ENCODE measurements around the gene SEPTIN3.

SEPTIN3 gene

DNA sequence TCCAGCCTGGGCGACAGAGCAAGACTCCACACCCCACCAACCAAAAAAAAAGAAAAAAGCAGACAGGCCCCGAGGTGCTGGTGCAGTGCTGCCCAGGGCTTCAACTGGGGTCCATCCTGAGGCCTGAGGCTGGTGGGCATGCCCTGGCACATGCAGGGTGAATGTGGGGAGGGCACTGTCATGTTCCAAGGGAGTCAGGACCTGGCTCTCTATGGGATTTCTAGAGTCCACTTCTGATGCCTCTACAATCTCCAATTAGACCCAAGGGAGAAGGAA, 32.4 kb upstream of the SEPTIN3 start:
- no peaks in the 10 kb centered on the region for H3K9me3 ChIP-seq (ENCODE audit: control insufficient read depth, insufficient read depth, low read length)
- TF ChIP-seq, protein P1, sequence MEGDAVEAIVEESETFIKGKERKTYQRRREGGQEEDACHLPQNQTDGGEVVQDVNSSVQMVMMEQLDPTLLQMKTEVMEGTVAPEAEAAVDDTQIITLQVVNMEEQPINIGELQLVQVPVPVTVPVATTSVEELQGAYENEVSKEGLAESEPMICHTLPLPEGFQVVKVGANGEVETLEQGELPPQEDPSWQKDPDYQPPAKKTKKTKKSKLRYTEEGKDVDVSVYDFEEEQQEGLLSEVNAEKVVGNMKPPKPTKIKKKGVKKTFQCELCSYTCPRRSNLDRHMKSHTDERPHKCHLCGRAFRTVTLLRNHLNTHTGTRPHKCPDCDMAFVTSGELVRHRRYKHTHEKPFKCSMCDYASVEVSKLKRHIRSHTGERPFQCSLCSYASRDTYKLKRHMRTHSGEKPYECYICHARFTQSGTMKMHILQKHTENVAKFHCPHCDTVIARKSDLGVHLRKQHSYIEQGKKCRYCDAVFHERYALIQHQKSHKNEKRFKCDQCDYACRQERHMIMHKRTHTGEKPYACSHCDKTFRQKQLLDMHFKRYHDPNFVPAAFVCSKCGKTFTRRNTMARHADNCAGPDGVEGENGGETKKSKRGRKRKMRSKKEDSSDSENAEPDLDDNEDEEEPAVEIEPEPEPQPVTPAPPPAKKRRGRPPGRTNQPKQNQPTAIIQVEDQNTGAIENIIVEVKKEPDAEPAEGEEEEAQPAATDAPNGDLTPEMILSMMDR (IDR thresholded peaks at IDR 0.05; ENCODE audit: low read depth, low read length, poor library complexity, severe bottlenecking), result no peak
- no peak for TF ChIP-seq EZH2phosphoT487 (IDR thresholded peaks at IDR 0.05; ENCODE audit: borderline replicate concordance, low read length)
- no peaks in the 10 kb centered on the region for H3K27me3 ChIP-seq (ENCODE audit: control insufficient read depth, low read length)
- peaks cover 91% of the 10 kb centered on the region for H3K36me3 ChIP-seq (ENCODE audit: control insufficient read depth, low read length)
- H3K9me2 ChIP-seq (replicated peaks; ENCODE audit: control insufficient read depth, low read length), result no peaks in the 10 kb centered on the region
- H3K4me3 ChIP-seq (ENCODE audit: low read length), result peak overlapping the region; percentile 56
- peaks cover 68% of the 10 kb centered on the region for H3F3A ChIP-seq (ENCODE audit: control insufficient read depth, insufficient read depth)
- H3K27ac ChIP-seq (ENCODE audit: low read depth, low read length), result peak overlapping the region; percentile 95
- H4K20me1 ChIP-seq (ENCODE audit: control insufficient read depth, insufficient read depth, low read depth, low read length), result peaks cover 7% of the 10 kb centered on the region; the same call in 1 of the 2 replicates
- peak overlapping the region; percentile 87 for H3K4me2 ChIP-seq (ENCODE audit: low read length)
- peaks cover 61% of the 10 kb centered on the region for H3K79me2 ChIP-seq (ENCODE audit: control insufficient read depth, low read length)
- peaks cover 100% of the 10 kb centered on the region for H3K4me1 ChIP-seq (ENCODE audit: control insufficient read depth, low read length)

- Histone ChIP-seq H3K36me3 (ENCODE audit: control insufficient read depth, low read length) (peaks cover 87% of the 10 kb centered on the region), H3K4me2 (ENCODE audit: low read length) (peak overlapping the region; percentile 87), H3K27ac (ENCODE audit: low read depth, low read length) (peak overlapping the region; percentile 95), H4K20me1 (ENCODE audit: control insufficient read depth, insufficient read depth, low read depth, low read length) (peaks cover 11% of the 10 kb centered on the region), H3F3A (ENCODE audit: control insufficient read depth, insufficient read depth) (peaks cover 80% of the 10 kb centered on the region), H3K4me3 (ENCODE audit: low read length) (peak overlapping the region; percentile 70), H3K9me3 (ENCODE audit: control insufficient read depth, insufficient read depth, low read length) (no peaks in the 10 kb centered on the region), H3K27me3 (ENCODE audit: control insufficient read depth, low read length) (no peaks in the 10 kb centered on the region), H3K4me1 (ENCODE audit: control insufficient read depth, low read length) (peaks cover 95% of the 10 kb centered on the region), H3K79me2 (ENCODE audit: control insufficient read depth, low read length) (peaks cover 65% of the 10 kb centered on the region), H3K9me2 (replicated peaks; ENCODE audit: control insufficient read depth, low read length) (no peaks in the 10 kb centered on the region)
- TF ChIP-seq, protein P1 (IDR thresholded peaks at IDR 0.05; ENCODE audit: low read depth, low read length, poor library complexity, severe bottlenecking), result no peak
- TF ChIP-seq EZH2phosphoT487 (IDR thresholded peaks at IDR 0.05; ENCODE audit: borderline replicate concordance, low read length), result no peak
Observed at GRCh38 chr22:41939981-41940831, 29.0 kb upstream of the SEPTIN3 start.

GRCh38 chr22:41940832-41941765, 28.1 kb upstream of the SEPTIN3 start:
- H3K27me3 ChIP-seq (ENCODE audit: control insufficient read depth, low read length), result no peaks in the 10 kb centered on the region
- TF ChIP-seq, protein P1 (IDR thresholded peaks at IDR 0.05; ENCODE audit: low read depth, low read length, poor library complexity, severe bottlenecking), result peak; percentile 93
- TF ChIP-seq EZH2phosphoT487 (IDR thresholded peaks at IDR 0.05; ENCODE audit: borderline replicate concordance, low read length), result no peak
- peaks cover 86% of the 10 kb centered on the region for H3K4me1 ChIP-seq (ENCODE audit: control insufficient read depth, low read length)
- H3K4me3 ChIP-seq (ENCODE audit: low read length), result peak overlapping the region; percentile 70
- H3K9me3 ChIP-seq (ENCODE audit: control insufficient read depth, insufficient read depth, low read length), result no peaks in the 10 kb centered on the region
- peaks cover 88% of the 10 kb centered on the region for H3K36me3 ChIP-seq (ENCODE audit: control insufficient read depth, low read length)
- H3K79me2 ChIP-seq (ENCODE audit: control insufficient read depth, low read length), result peaks cover 68% of the 10 kb centered on the region
- H3K27ac ChIP-seq (ENCODE audit: low read depth, low read length), result peak overlapping the region; percentile 95
- H3K4me2 ChIP-seq (ENCODE audit: low read length), result peak overlapping the region; percentile 87
- peaks cover 75% of the 10 kb centered on the region for H3F3A ChIP-seq (ENCODE audit: control insufficient read depth, insufficient read depth)
- no peaks in the 10 kb centered on the region for H3K9me2 ChIP-seq (replicated peaks; ENCODE audit: control insufficient read depth, low read length)
- peaks cover 11% of the 10 kb centered on the region for H4K20me1 ChIP-seq (ENCODE audit: control insufficient read depth, insufficient read depth, low read depth, low read length)
